H1 (cell line): ENCODE results near the gene GCAT. TPM values are rescaled to one million over a fixed set of nuclear protein-coding genes. Genes with fewer than 3 reads are reported as not detected.

Source experiments
- CEBPB ChIP-seq: IDR thresholded peaks from 2 replicates; pipeline ENCODE4 v1.6.1; 2012; ENCODE audit warnings: low read depth, low read length
- E2F6 ChIP-seq: IDR thresholded peaks from 2 replicates; pipeline ENCODE4 v1.6.1; 2012; ENCODE audit warnings: inconsistent platforms
- EGR1 ChIP-seq: IDR thresholded peaks from 2 replicates; pipeline ENCODE4 v1.6.1; 2011; ENCODE audit warnings: low read depth, low read length, borderline replicate concordance
- MAFK ChIP-seq: IDR thresholded peaks from 2 replicates; pipeline ENCODE4 v1.6.1; 2012; ENCODE audit warnings: low read depth, mild to moderate bottlenecking, improper control_type of control experiment, low read length
- MAX ChIP-seq: IDR thresholded peaks from 2 replicates; pipeline ENCODE4 v1.6.1; 2012; ENCODE audit warnings: inconsistent platforms
- RFX5 ChIP-seq: IDR thresholded peaks from 2 replicates; pipeline ENCODE4 v1.6.1; 2011; ENCODE audit warnings: low read depth, low read length, improper control_type of control experiment, borderline replicate concordance
- TEAD4 ChIP-seq: IDR thresholded peaks from 2 replicates; pipeline ENCODE4 v1.6.1; 2012; ENCODE audit warnings: low read depth, low read length, inconsistent platforms, mixed read lengths
- polyA plus RNA-seq, 7 experiments: library from polyadenylated mRNA; depleted of rRNA in 3 of 7; stranded (reverse) in 5 of 7; unstranded in 2 of 7; fragments of >200 nt in 5 of 7; fragments of 200-250 nt in 2 of 7; gene quantifications; 1 replicate in 5 of 7; 2 replicates in 1 of 7; 4 replicates in 1 of 7; pipeline versions ENCODE4 v1.2.1 to v1.2.3, GENCODE V29; 2011 to 2013; ENCODE audit warnings: missing spikeins in 2 of 7, mixed read lengths in 2 of 7
- total RNA-seq: library from RNA; stranded (reverse); fragmentation: NEBNext Ultra II Directional; extraction: Animal tissue kit (Norgen Biotek cat#: 25700); gene quantifications from 2 replicates; pipeline ENCODE4 v1.2.1, GENCODE V29; 2021

Gene GCAT
- total and polyA plus RNA-seq, 2 of the 8 experiments (the other 6 are each of a cell fraction or from before 2014, with no cell fraction given) = 24.3 to 47.5 TPM

DNA sequence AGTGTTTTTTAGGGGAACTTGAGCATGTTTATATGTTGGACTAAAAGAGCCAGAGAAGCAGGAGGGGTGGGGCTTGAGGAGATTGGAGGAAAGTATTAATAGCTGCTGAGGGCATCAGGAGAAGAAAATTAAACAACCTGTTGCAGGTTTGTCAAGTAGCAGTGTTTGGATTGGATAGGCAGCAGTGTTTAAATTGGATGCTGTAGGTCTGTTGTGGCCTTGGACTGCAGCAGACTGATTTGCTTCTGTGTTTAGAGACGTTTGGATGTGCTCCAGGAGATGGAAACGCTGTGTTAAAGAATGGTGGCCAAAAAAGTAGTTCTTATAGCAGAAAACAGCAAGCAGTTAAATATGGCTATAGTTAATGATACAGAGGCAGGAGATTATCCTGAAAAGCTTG lies 47.2 kb downstream of the GCAT start (continued):
- no peak for TF ChIP-seq EGR1
- no peak for TF ChIP-seq TEAD4
- TF ChIP-seq E2F6 = no peak
- no peak for TF ChIP-seq CEBPB
- no peak for TF ChIP-seq MAFK
- TF ChIP-seq RFX5 = no peak
- no peak for TF ChIP-seq MAX
